ENCODE results near the gene ANXA2R.
"Not testable (repeated sequence)": the region's sequence is repeated elsewhere in the genome, so short reads cannot be mapped to it uniquely, and the experiment has no call there.

The ANXA2R gene

GRCh38 chr5:43055098-43055497 lies 15.0 kb upstream of the ANXA2R start:
- not testable (repeated sequence) for DNase-seq

GRCh38 chr5:43051684-43052083 lies 11.6 kb upstream of the ANXA2R start:
- no peak for DNase-seq

GRCh38 chr5:43050384-43050783 lies 10.3 kb upstream of the ANXA2R start:
- DNase-seq: no peak

GRCh38 chr5:43049236-43049635 lies 9.1 kb upstream of the ANXA2R start:
- no peak for DNase-seq

- DNase-seq: no peak
Observed at GRCh38 chr5:43046474-43046873, 6.4 kb upstream of the ANXA2R start.

- no peak for DNase-seq
Observed at GRCh38 chr5:43045236-43045635, 5.1 kb upstream of the ANXA2R start.

- no peak for DNase-seq
Observed at GRCh38 chr5:43044181-43044914, 4.2 kb upstream of the ANXA2R start.

GRCh38 chr5:43043400-43043756 lies 3.3 kb upstream of the ANXA2R start:
- no peak for DNase-seq

- peak; percentile 48 to 54 (median 50) for DNase-seq
Observed at GRCh38 chr5:43042626-43043399, 2.7 kb upstream of the ANXA2R start.

GRCh38 chr5:43042176-43042625 lies 2.1 kb upstream of the ANXA2R start:
- peak; percentile 50 to 77 (median 72) for DNase-seq

- DNase-seq: peak in 3 of 4 experiments; percentile 32 to 70 (median 65)
Observed at GRCh38 chr5:43041669-43042175, 1.6 kb upstream of the ANXA2R start.

- peak in 1 of 4 experiments; percentile 11 for DNase-seq
Observed at GRCh38 chr5:43041110-43041668, 1.1 kb upstream of the ANXA2R start.

- peak; percentile 31 to 48 (median 34) for DNase-seq
Observed at GRCh38 chr5:43039471-43040286, 440 bp downstream of the ANXA2R start.

- DNase-seq: no peak
Observed at GRCh38 chr5:43039152-43039470, 1.0 kb downstream of the ANXA2R start.

GRCh38 chr5:43038496-43038989 lies 1.6 kb downstream of the ANXA2R start:
- DNase-seq: peak in 1 of 4 experiments; percentile 8

GRCh38 chr5:43037636-43038495 lies 2.3 kb downstream of the ANXA2R start:
- no peak for DNase-seq

- no peak for DNase-seq
Observed at GRCh38 chr5:43036856-43037635, 3.1 kb downstream of the ANXA2R start.

GRCh38 chr5:43036409-43036808 lies 3.7 kb downstream of the ANXA2R start:
- DNase-seq: no peak

GRCh38 chr5:43034591-43034968 lies 5.5 kb downstream of the ANXA2R start:
- no peak for DNase-seq

GRCh38 chr5:43033841-43034590 lies 6.1 kb downstream of the ANXA2R start:
- DNase-seq: no peak
